ENCODE data around the gene HCFC1R1.

- TF ChIP-seq CTCF (IDR thresholded peaks at IDR 0.05; ENCODE audit: poor library complexity, severe bottlenecking): no peak
- no peak for TF ChIP-seq SMC3 (conservative IDR thresholded peaks at IDR 0.05; ENCODE audit: poor library complexity)
- no peak for TF ChIP-seq EZH2 (IDR thresholded peaks at IDR 0.05; ENCODE audit: borderline replicate concordance, insufficient read depth, low read length, poor library complexity, severe bottlenecking)
- no peak for TF ChIP-seq POLR2AphosphoS5 (IDR thresholded peaks at IDR 0.05)
- no peak for TF ChIP-seq EP300 (conservative IDR thresholded peaks at IDR 0.05; ENCODE audit: poor library complexity, severe bottlenecking)
- TF ChIP-seq REST (IDR thresholded peaks at IDR 0.05; ENCODE audit: borderline replicate concordance): no peak
- TF ChIP-seq MXI1 (conservative IDR thresholded peaks at IDR 0.05; ENCODE audit: poor library complexity, severe bottlenecking): no peak
- TF ChIP-seq TAF1 (IDR thresholded peaks at IDR 0.05; ENCODE audit: low read depth): no peak
- no peak for TF ChIP-seq RAD21 (conservative IDR thresholded peaks at IDR 0.05)
Measured at GRCh38 chr16:3013998-3014690, 9.6 kb downstream of the HCFC1R1 start.
